ENCODE data around the gene HLA-DQB2.
"Not testable (repeated sequence)": the region's sequence is repeated elsewhere in the genome, so short reads cannot be mapped to it uniquely, and the experiment has no call there.

The HLA-DQB2 gene

DNA sequence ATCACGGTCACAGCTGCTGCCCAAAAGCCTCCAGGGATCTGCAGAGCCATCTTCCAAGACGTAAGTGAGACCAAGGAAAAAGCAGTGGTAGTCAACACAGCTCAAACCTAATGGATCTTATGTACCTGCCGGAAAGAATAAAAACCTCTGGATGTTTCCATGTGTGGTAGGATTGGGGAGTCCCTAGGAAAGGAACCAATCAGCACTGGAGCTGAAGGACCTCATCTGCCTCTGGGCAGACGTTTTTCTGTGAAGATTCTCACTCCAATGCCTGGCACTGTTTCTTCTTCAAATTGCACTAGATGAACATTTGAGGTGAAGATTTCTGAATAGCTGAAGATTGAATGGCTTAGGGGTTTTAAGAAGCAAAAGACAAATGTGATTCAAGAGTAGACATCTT, at the start of gene HLA-DQB2:
TSS of gene HLA-DQB2 (minus strand) at position 112 of the 400 bp plus-strand sequence. CDS start at position 50, 62 bp downstream.
- no peak for DNase-seq (ENCODE audit: low read depth in 2 of 2, low spot score in 1 of 2)

DNA sequence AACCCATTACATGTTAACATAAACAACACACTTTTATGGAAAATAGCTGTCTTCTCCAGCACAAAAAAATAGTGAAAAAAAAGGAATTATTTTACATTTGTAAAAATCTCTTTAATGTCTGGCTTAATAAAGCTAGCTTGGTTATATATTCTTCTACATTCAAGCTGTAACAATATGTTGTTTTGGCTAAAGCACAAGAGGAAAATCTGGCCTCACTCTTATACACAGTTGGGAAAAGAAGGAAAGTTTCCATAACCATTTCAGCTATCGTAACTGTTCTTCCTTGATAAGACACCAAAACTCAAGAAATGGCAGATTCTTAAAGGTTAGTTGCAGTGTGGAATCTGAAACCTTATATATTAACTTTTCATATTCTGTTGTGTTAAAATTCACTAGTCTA, 45.8 kb upstream of the HLA-DQB2 start:
- no peak for DNase-seq (ENCODE audit: low read depth in 2 of 2, low spot score in 1 of 2)

DNA sequence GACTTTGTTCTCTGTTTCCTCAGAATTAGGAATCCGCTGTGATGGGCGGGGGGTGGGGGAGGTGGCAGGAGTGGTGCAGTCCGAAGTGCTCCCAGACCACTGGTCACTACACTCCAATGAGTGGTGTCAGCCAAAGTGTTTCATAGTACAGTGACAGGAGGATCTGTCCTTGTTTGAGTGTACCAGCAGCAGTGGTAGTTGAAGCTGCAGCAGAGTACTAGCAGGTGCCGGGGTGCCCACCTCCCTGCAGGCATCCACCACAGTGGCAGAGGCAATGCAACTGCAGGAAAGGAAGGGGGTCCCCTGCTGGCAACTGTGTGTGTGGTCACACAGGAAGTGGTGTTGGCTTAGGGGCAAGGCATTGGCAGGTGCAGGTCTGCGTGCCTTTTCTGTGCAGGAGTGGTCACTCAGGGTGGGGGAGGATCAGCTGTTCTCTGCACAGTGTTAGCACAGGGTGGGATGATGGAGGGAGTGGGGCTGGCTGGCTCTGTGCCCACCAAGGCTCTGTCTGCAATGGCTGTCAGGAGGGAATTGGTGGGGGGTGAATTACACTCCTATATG, 43.8 kb upstream of the HLA-DQB2 start:
- no peak for DNase-seq (ENCODE audit: low read depth in 2 of 2, low spot score in 1 of 2)

DNA sequence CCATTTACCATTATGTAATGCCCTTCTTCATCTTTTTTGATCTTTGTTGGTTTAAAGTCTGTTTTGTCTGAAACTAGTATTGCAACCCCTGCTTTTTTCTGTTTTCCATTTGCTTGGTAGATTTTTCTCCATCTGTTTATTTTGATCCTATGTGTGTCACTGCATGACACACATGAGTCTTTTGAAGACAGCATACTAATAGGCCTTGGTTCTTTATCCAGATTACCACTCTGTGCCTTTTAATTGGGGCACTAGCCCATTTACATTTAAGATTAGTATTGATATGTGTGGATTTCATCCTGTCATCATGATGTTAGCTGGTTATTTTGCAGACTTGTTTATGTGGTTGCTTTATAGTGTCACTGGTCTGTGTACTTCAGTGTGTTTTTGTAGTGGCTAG, 42.1 kb upstream of the HLA-DQB2 start:
- not testable (repeated sequence) for DNase-seq (ENCODE audit: low read depth in 2 of 2, low spot score in 1 of 2)

DNA sequence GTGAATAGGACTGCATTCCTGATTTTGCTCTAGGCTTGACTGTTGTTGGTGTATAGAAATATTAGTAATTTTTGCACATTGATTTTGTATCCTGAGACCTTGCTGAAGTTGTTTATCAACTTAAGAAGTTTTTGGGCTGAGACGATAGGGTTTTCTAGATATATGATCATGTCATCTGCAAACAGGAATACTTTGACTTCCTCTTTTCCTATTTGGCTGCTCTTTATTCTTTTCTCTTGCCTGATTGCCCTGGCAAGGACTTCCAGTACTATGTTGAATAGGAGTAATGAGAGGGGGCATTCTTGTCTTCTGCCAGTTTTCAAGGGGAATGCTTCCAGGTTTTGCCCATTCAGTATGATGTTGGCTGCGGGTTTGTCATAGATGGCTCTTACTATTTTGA, 40.1 kb upstream of the HLA-DQB2 start:
- no peak for DNase-seq (ENCODE audit: low read depth in 2 of 2, low spot score in 1 of 2)

DNA sequence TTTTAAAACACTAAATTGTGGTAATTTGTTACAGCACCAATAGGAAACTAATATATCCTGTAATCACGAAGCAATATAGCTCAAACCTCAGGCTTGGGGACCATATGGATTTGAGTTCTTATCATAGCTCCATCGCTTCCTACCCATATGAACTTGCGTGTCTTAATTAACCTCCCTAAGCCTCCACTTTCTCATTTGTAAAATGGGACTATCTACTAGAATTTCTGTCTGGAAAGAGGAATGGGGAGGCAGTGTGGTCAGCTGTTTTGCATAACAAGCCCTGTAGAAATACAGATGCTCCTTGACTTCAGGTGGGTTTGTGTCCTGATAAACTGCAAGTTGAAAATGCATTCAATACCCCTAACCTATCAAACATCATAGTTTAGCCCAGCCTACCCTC, 36.4 kb upstream of the HLA-DQB2 start:
- no peak for DNase-seq (ENCODE audit: low read depth in 2 of 2, low spot score in 1 of 2)

DNA sequence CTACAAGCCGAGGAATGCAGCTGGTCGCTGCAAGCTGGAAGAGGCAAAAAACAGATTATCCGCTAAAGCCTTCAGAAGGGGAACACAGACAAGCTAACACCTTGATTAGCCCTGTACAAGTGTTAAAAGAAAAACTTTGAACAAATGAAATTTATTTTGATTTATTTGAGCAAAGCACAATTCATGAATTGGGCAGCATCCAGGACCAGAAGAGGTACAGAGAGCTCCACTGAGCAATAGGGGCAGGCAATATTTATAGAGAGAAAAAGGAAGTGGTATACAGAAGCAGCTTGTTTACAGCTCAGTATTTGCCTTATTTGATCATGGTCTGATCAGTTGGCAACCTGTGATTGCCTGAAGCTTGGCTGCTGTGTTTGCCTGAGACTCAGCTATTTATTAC, 35.8 kb upstream of the HLA-DQB2 start:
- DNase-seq (ENCODE audit: low read depth in 2 of 2, low spot score in 1 of 2): no peak

DNA sequence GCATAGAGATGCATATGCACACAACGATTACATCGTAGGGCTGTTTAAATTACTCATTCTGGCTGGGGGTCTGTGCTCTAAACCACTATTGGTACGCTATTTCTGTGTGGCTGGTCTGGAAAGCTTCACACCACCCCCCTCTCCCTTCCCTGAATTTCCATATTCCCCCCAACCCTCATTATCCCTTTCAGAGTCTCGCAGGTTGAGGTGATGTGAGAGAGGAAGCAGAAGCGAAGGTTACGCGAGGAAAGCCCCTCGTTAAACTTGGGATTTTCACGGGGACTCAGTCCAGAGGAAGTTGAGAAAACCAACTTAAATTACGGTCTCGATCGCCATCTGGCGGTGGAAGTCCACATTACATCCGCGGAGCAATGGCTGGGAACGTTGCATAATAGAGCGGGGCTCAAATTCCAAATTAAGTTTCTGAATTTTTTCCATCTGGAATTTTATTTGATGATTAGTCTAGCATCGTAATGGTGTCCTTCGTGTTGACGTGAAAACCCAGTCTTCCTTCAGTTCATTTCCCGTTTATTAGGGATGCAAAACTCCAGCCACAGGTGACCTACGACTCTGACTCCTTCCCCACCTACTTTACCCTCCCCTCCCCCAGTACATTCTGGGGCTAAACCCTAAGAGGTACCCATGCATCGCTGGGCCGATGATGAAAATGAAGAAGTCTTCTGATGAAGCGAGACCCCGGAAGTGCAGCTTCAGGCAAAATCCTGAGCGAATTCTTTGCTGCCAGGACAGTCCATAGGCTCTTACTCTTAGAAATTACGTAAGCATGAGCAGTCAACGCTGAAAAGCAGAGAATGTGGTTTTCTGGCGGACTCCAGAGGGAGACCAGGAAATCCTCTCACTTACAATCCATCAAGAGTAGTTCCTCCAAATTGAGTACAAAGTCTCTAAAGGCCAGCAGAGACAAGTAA, 33.8 kb upstream of the HLA-DQB2 start:
- peak; percentile 59 to 79 for DNase-seq (ENCODE audit: low read depth in 2 of 2, low spot score in 1 of 2)

DNA sequence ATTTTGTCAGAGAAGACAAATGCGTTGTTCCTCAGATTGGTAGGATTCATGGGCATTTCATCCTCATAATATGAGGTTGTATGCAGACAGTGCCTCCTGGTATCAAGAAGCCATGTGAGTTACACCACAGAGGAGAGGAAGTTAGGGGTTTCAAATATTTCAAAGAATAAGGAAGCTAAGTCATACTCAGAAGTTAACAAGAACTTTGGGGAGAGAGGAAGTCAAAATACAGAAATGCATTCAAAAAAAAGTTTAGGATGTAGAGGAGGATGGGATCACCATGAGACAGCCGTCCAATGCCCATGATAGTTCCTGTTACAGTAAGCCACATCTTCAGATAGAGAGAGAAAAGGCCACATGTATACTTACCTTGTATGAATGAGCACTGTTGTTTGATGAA, 31.2 kb upstream of the HLA-DQB2 start:
- DNase-seq (ENCODE audit: low read depth in 2 of 2, low spot score in 1 of 2): no peak

DNA sequence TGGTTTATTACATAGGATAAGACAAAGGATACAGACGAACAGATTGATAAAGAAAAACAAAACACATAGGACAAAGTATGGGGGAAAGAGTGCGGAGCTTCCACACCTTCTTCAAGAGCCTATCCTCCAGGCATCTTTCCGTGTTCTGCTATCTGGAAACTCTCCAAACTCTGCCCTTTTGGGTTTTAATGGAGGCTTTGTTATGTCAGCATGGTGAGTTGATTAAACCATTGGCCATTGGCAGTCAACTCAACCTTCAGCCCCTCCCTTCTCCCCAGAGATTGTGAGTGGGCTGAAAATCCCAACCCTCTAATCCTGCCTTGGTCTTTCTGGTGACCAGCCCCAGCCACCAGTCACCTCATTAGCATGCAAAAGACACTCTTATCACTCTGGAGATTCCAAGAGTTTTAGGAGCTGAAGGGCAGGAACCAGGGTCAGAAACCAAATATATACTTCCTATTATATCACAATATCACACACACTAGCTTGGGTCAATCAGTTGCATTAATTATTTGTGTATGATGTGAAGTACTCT, 29.6 kb upstream of the HLA-DQB2 start:
- no peak for DNase-seq (ENCODE audit: low read depth in 2 of 2, low spot score in 1 of 2)

DNA sequence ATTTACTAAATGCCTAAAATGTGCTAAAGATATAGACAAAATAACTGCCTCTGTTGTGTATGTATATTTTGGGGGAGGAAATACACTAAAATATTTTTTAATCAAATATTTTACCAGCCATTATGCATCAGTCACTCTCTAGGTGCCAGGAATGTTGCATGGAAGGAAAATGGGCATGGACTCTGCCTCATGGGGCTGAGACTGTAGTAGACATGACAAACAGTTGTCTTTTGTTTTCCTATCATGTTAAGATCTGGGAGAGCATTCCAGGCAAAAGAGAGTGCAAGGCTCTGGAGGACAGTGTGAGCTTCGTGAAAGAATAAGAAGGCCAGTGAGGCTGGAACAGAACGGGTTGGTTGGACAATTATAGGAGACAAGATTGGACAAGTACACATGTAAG, 27.0 kb upstream of the HLA-DQB2 start:
- DNase-seq (ENCODE audit: low read depth in 2 of 2, low spot score in 1 of 2): no peak

DNA sequence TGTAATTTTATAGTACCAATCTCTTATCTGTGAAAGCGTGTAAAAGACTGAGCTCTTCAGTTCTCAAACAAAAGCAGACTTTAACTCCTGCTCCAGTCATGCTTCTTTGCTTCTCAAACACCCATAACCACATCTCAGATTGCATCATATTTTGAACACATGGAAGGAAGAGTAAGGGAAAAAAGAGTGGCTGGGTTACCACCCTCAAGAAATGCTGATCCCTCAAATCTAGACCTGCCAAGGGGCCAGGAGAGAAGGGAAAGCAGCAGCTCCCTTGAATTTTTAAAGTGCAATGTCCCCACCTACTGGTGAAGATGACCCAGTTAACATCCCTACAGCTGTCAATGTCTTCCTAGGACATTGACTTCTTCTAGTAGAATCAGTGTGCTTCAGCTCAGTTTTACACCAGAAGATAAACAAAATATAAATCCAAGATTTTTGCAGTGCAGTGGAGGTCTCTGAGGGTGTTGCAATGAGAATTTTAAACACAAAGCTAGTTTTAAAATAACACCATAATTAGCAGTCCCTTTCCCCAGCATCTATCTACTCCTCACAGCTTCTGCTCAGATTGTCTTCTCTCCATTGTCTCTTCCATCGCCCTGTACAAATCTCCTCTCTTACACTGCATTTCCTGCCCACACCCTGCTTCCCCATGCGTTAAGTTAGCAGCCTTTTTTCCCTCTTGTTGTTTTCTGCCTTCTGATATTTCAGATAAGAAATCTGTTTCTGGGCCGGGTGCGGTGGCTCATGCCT, 22.6 kb upstream of the HLA-DQB2 start:
- DNase-seq (ENCODE audit: low read depth in 2 of 2, low spot score in 1 of 2): no peak

DNA sequence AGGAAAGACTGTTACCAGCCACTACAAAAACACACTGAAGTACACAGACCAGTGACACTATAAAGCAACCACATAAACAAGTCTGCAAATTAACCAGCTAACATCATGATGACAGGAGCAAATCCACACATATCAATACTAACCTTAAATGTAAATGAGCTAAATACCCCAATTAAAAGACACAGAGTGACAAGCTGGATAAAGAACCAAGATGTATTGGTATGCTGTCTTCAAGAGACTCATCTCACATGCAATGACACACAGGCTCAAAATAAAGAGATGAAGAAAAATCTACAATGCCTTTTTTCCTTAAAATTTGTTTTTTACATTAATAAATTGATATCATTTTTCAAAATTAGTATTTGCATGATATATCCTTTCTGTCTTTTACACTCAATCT, 19.6 kb upstream of the HLA-DQB2 start:
- DNase-seq (ENCODE audit: low read depth in 2 of 2, low spot score in 1 of 2): not testable (repeated sequence)

DNA sequence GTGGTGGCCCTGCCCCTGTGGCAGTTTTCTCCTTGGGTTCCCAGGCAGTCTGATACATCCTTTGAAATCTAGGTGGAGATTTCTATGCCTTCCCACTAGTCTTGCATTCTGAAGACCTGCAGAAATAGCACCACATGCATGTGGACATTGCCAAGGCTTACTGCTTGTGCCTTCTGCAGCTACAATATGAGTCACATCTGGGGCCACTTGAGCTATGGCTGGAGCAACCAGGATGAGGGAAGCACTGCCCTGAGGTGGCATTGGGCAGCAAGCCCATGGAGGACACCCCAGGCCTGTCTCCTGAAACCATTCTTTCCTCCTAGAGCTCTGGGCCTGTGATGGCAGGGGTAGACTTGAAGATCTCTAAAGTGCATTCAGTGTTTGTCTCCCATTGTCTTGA, 15.7 kb upstream of the HLA-DQB2 start:
- no peak for DNase-seq (ENCODE audit: low read depth in 2 of 2, low spot score in 1 of 2)

DNA sequence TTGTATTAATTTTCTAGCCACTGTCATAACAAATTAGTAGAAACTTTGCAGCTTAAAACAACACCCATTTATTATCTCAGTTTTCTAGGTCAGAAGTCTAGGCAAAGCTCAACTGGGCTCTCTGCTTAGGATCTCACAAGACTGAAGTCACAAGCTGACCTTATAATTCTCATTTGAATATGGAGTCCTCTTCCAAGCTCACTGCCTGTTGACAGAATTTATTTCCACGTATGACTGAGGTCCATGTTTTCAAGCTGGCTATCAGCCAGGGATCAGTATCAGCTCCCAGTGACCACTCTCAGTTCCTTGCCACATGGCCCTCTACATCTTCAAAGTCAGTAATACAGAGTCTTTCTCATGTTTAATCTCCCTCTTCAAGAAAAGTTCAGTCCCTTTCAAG, 11.7 kb upstream of the HLA-DQB2 start:
- no peak for DNase-seq (ENCODE audit: low read depth in 2 of 2, low spot score in 1 of 2)

DNA sequence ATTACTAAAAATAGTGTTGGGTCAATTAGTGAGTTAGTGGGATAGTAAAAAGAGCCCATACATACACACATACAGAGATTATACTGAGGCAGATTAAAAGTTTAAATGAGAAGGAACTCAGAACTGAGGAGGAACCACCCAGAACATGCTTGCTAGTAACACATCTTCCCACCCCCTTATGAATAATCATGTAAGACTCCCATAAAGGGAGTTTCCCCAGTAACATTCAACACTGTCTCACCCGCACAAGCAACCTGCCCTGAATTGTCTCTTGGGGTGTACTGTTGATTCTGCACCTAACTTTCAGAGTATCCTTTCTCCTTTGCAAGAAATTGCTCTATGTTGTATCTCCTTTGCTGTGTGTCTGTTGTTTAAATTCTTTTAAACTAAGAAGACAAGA, 11.1 kb upstream of the HLA-DQB2 start:
- DNase-seq (ENCODE audit: low read depth in 2 of 2, low spot score in 1 of 2): no peak

DNA sequence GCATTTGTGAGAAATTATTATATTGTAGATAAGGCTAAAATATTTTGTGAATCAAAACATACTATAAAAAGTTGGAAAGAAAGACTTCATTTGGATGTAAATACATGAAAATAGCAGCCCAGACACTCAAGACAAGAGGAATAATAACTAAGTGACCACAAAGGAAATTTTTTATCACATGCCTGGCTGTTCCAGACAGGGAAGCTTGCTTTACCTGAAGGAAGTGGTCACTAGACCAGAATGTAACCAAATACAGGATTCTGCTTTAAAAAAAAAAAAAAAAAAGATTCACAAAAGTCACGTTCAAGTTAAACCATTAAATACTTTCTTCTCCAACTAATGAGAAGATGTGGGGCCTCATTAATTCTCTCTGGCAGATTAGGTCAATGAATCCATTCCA, 9.3 kb upstream of the HLA-DQB2 start:
- no peak for DNase-seq (ENCODE audit: low read depth in 2 of 2, low spot score in 1 of 2)

DNA sequence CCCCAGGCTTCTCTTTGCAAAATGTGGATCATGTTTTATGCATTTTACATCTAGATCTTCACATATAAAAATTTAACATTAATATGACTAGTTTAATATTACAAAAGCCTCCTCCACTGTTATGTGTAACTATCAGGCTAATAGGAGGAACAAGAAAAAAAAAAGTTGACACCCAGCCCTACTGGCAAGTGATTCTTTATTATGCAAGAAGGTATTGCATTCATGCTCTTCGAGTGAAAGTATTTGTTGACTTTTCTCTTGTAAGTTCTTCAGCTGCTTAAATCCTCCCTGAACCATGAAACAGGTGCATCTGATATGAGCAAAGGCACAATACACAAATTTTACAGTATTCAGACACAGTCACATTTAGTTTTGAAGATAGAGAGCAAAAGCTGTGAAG, 716 bp upstream of the HLA-DQB2 start:
- DNase-seq (ENCODE audit: low read depth in 2 of 2, low spot score in 1 of 2): no peak

DNA sequence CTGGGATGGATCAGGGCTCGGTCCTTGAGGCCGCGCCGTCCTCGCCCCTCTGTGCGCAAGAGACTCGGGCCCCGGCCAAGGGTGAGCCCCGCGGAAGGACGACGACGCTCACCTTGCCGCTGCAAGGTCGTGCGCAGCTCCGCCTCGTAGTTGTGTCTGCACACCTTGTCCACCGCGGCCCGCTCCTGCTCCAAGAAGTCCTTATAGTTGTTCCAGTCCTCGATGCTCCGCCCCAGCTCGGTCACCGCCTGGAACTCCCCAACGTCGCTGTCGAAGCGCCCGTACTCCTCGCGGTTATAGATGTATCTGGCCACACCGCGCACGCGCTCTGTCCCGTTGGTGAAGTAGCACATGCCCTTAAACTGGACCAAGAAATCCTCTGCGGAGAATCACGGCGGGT, 1.8 kb downstream of the HLA-DQB2 start:
- DNase-seq (ENCODE audit: low read depth in 2 of 2, low spot score in 1 of 2): no peak

DNA sequence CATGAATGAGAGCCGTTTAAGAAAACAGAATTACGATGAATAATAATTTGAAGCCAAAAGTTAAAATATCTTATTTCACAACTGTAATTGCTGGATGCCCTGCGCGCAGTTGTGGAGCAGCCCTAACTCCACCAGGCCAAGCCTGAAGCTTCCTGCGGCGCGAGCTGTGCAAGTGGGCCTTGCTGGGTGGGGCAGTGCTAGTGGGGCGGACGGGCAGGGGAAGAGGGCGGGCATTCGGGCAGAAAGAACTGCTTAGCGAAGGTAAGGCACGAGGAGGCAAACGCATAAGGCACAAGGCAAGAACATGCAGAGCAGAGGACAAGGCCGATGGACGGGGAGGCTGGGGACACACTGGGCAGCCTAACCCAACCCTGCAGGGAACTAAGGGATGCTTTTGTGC, 2.3 kb downstream of the HLA-DQB2 start:
- no peak for DNase-seq (ENCODE audit: low read depth in 2 of 2, low spot score in 1 of 2)

DNA sequence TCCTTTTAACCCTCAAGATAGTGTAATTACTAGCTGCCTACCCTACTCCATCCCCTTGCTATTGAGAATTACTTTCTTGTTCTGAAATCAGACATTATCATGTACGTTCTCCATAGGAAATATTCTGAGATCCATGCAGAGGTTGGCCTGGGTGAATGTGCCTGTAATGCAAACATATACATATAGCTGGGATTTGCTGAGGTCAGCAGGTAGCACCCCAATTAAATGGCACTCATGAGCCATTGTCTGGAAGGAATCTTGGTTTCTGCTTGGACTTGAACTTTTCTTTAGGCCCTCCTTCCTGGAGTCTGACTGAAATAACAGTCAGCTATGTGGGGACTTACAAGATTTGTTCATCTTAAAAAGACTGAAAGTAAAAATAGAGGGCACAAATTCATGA, 3.7 kb downstream of the HLA-DQB2 start:
- DNase-seq (ENCODE audit: low read depth in 2 of 2, low spot score in 1 of 2): no peak

DNA sequence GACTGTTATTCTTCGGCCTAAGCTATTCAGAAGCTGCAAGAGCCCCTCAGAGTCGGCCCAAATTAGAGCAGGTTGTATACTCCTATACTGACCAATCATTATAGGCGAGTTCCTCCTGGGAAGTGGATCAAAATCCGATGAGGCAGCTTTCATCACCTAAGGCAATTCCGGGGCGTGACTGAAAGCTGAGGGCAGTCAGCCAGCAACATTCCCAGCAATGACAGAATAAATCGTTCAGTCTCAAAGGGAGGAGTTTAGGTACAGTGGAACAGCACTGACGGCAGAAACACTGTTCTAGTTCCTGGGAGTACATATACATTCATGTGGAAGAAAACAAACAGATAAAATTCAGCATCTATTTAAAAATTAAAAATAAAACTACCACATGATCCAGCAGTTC, 10.8 kb downstream of the HLA-DQB2 start:
- DNase-seq (ENCODE audit: low read depth in 2 of 2, low spot score in 1 of 2): no peak
